GM12878 (cell line): Measurements from ENCODE around the gene SNCB. TPM values are rescaled to one million over a fixed set of nuclear protein-coding genes. Genes with fewer than 3 reads are reported as not detected.

Experiments
- BRCA1 ChIP-seq: IDR thresholded peaks from 2 replicates; pipeline ENCODE4 v1.6.1; 2011; ENCODE audit warnings: low read depth, low read length, improper control_type of control experiment
- CBFB ChIP-seq: IDR thresholded peaks from 2 replicates; pipeline ENCODE4 v1.6.1; 2016; ENCODE audit warnings: antibody characterized with exemption, low read depth
- DPF2 ChIP-seq: fragments of 450-650 bp; IDR thresholded peaks from 2 replicates; pipeline ENCODE4 v1.6.1; 2017; ENCODE audit warnings: mild to moderate bottlenecking
- ESRRA ChIP-seq: IDR thresholded peaks from 2 replicates; pipeline ENCODE4 v1.6.1; 2012; ENCODE audit warnings: mild to moderate bottlenecking, low read length, improper control_type of control experiment
- FOXM1 ChIP-seq: IDR thresholded peaks from 2 replicates; pipeline ENCODE4 v1.6.1; 2012; ENCODE audit warnings: low read depth, mild to moderate bottlenecking, inconsistent platforms, low read length, moderate library complexity
- HDAC6 ChIP-seq: fragments of 200-600 bp; sonication (generic); IDR thresholded peaks from one replicate; pipeline ENCODE4 v1.8.0; 2017; ENCODE audit warnings: antibody characterized with exemption; ENCODE audit not compliant: unreplicated experiment
- HSF1 ChIP-seq: fragments of 150-350 bp; IDR thresholded peaks from 2 replicates; pipeline ENCODE4 v1.6.1; 2014; ENCODE audit warnings: mild to moderate bottlenecking, low read depth, low read length
- MEF2A ChIP-seq: IDR thresholded peaks from 2 replicates; pipeline ENCODE4 v1.6.1; 2011; ENCODE audit warnings: low read depth, mild to moderate bottlenecking, low read length, moderate library complexity; ENCODE audit not compliant: insufficient read depth
- NFYB ChIP-seq: IDR thresholded peaks from 2 replicates; pipeline ENCODE4 v1.6.1; 2011; ENCODE audit warnings: low read depth, mild to moderate bottlenecking, low read length, improper control_type of control experiment, moderate library complexity; ENCODE audit not compliant: insufficient read depth
- SRF ChIP-seq, 2 experiments: IDR thresholded peaks; 2 replicates each; pipeline ENCODE4 v1.6.1; 2011; ENCODE audit warnings: low read depth in 2 of 2, low read length in 2 of 2, mild to moderate bottlenecking in 1 of 2, moderate library complexity in 1 of 2
- YBX1 ChIP-seq: fragments of 450-650 bp; IDR thresholded peaks from 2 replicates; pipeline ENCODE4 v1.6.1; 2016; ENCODE audit warnings: antibody characterized with exemption
- ZZZ3 ChIP-seq: IDR thresholded peaks from 2 replicates; pipeline ENCODE4 v1.6.1; 2011; ENCODE audit warnings: low read depth; ENCODE audit not compliant: control insufficient read depth, insufficient read length
- polyA plus RNA-seq, 11 experiments: library from polyadenylated mRNA; depleted of rRNA in 4 of 11; unstranded in 6 of 11; stranded (reverse) in 5 of 11; fragments of >200 nt; fragmentation: Nextera tagmentation in 4 of 11; fragmentation: Illumina TruSeq in 1 of 11; extraction: Ambion mirVana in 4 of 11; extraction: Trizol in 1 of 11; gene quantifications; 1 replicate in 1 of 11; 2 replicates in 10 of 11; pipeline versions ENCODE4 v1.2.1 to v1.2.3, GENCODE V29; 2011 to 2016; ENCODE audit warnings: inconsistent platforms in 2 of 11, missing spikeins in 2 of 11, low read depth in 1 of 11
- total RNA-seq, 4 experiments: library from RNA; depleted of rRNA in 3 of 4; stranded (reverse); fragments of >200 nt in 3 of 4; fragmentation: Illumina TruSeq in 1 of 4; extraction: Trizol in 1 of 4; gene quantifications; 2 replicates each; pipeline versions ENCODE4 v1.2.1 to v1.2.3, GENCODE V29; 2013 to 2021
- TF ChIP-seq, protein P1 (sequence below): fragments of 150-350 bp; IDR thresholded peaks from 2 replicates; pipeline ENCODE4 v1.6.1; 2016; ENCODE audit warnings: low read depth, low read length
- TF ChIP-seq, protein P2 (sequence below): fragments of 450-650 bp; IDR thresholded peaks from 2 replicates; pipeline ENCODE4 v1.6.1; 2017; ENCODE audit warnings: antibody characterized with exemption, mild to moderate bottlenecking, moderate library complexity
- TF ChIP-seq, protein P3 (sequence below): fragments of 450-650 bp; IDR thresholded peaks from 2 replicates; pipeline ENCODE4 v1.6.1; 2017; ENCODE audit warnings: low read depth, mild to moderate bottlenecking, moderate library complexity
- TF ChIP-seq, protein P4 (sequence below): fragments of 450-650 bp; formaldehyde crosslinking; IDR thresholded peaks from 2 replicates; pipeline ENCODE4 v1.5.0; 2022; ENCODE audit warnings: mild to moderate bottlenecking, missing genetic modification characterization

SNCB gene
- total and polyA plus RNA-seq, 10 of the 15 experiments (the other 5 are each of a cell fraction or from before 2014, with no cell fraction given), result 0.75 TPM; not detected in 9

- TF ChIP-seq YBX1, result no peak
- TF ChIP-seq, protein P1, sequence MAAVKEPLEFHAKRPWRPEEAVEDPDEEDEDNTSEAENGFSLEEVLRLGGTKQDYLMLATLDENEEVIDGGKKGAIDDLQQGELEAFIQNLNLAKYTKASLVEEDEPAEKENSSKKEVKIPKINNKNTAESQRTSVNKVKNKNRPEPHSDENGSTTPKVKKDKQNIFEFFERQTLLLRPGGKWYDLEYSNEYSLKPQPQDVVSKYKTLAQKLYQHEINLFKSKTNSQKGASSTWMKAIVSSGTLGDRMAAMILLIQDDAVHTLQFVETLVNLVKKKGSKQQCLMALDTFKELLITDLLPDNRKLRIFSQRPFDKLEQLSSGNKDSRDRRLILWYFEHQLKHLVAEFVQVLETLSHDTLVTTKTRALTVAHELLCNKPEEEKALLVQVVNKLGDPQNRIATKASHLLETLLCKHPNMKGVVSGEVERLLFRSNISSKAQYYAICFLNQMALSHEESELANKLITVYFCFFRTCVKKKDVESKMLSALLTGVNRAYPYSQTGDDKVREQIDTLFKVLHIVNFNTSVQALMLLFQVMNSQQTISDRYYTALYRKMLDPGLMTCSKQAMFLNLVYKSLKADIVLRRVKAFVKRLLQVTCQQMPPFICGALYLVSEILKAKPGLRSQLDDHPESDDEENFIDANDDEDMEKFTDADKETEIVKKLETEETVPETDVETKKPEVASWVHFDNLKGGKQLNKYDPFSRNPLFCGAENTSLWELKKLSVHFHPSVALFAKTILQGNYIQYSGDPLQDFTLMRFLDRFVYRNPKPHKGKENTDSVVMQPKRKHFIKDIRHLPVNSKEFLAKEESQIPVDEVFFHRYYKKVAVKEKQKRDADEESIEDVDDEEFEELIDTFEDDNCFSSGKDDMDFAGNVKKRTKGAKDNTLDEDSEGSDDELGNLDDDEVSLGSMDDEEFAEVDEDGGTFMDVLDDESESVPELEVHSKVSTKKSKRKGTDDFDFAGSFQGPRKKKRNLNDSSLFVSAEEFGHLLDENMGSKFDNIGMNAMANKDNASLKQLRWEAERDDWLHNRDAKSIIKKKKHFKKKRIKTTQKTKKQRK, result no peak
- no peak for TF ChIP-seq BRCA1
- no peak for TF ChIP-seq ESRRA
- TF ChIP-seq CBFB, result no peak
- no peak for TF ChIP-seq HDAC6
- TF ChIP-seq, protein P2, sequence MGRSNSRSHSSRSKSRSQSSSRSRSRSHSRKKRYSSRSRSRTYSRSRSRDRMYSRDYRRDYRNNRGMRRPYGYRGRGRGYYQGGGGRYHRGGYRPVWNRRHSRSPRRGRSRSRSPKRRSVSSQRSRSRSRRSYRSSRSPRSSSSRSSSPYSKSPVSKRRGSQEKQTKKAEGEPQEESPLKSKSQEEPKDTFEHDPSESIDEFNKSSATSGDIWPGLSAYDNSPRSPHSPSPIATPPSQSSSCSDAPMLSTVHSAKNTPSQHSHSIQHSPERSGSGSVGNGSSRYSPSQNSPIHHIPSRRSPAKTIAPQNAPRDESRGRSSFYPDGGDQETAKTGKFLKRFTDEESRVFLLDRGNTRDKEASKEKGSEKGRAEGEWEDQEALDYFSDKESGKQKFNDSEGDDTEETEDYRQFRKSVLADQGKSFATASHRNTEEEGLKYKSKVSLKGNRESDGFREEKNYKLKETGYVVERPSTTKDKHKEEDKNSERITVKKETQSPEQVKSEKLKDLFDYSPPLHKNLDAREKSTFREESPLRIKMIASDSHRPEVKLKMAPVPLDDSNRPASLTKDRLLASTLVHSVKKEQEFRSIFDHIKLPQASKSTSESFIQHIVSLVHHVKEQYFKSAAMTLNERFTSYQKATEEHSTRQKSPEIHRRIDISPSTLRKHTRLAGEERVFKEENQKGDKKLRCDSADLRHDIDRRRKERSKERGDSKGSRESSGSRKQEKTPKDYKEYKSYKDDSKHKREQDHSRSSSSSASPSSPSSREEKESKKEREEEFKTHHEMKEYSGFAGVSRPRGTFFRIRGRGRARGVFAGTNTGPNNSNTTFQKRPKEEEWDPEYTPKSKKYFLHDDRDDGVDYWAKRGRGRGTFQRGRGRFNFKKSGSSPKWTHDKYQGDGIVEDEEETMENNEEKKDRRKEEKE, result no peak
- TF ChIP-seq HSF1, result no peak
- TF ChIP-seq MEF2A, result no peak
- TF ChIP-seq NFYB, result no peak
- TF ChIP-seq, protein P3, sequence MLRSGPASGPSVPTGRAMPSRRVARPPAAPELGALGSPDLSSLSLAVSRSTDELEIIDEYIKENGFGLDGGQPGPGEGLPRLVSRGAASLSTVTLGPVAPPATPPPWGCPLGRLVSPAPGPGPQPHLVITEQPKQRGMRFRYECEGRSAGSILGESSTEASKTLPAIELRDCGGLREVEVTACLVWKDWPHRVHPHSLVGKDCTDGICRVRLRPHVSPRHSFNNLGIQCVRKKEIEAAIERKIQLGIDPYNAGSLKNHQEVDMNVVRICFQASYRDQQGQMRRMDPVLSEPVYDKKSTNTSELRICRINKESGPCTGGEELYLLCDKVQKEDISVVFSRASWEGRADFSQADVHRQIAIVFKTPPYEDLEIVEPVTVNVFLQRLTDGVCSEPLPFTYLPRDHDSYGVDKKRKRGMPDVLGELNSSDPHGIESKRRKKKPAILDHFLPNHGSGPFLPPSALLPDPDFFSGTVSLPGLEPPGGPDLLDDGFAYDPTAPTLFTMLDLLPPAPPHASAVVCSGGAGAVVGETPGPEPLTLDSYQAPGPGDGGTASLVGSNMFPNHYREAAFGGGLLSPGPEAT, result no peak
- peak in 1 of 2 experiments; percentile 8; a peak in 1 of 4 replicates for TF ChIP-seq SRF (IDR thresholded peaks at IDR 0.05; ENCODE audit: low read depth in 2 of 2, low read length in 2 of 2)
- no peak for TF ChIP-seq FOXM1
- no peak for TF ChIP-seq ZZZ3
- TF ChIP-seq, protein P4, sequence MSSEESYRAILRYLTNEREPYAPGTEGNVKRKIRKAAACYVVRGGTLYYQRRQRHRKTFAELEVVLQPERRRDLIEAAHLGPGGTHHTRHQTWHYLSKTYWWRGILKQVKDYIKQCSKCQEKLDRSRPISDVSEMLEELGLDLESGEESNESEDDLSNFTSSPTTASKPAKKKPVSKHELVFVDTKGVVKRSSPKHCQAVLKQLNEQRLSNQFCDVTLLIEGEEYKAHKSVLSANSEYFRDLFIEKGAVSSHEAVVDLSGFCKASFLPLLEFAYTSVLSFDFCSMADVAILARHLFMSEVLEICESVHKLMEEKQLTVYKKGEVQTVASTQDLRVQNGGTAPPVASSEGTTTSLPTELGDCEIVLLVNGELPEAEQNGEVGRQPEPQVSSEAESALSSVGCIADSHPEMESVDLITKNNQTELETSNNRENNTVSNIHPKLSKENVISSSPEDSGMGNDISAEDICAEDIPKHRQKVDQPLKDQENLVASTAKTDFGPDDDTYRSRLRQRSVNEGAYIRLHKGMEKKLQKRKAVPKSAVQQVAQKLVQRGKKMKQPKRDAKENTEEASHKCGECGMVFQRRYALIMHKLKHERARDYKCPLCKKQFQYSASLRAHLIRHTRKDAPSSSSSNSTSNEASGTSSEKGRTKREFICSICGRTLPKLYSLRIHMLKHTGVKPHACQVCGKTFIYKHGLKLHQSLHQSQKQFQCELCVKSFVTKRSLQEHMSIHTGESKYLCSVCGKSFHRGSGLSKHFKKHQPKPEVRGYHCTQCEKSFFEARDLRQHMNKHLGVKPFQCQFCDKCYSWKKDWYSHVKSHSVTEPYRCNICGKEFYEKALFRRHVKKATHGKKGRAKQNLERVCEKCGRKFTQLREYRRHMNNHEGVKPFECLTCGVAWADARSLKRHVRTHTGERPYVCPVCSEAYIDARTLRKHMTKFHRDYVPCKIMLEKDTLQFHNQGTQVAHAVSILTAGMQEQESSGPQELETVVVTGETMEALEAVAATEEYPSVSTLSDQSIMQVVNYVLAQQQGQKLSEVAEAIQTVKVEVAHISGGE (CRISPR knock-in tag), result no peak
- TF ChIP-seq DPF2, result 0 out of 2 replicates have a peak, but pooled peaks have one; percentile 22
These were observed 16.9 kb upstream of the SNCB start, which contains the start of gene TSPAN17 (continued) for GRCh38 chr5:176647030-176647842.
